Type B pancreatic cell (in vitro differentiated cells): ENCODE data around the gene HIBCH. TPM values are rescaled to one million over a fixed set of nuclear protein-coding genes. Genes with fewer than 3 reads are reported as not detected.

ENCODE experiments used
- DNase-seq: peaks from one replicate; pipeline ENCODE4 v3.0.0; 2021; ENCODE audit warnings: mixed read lengths; ENCODE audit not compliant: unreplicated experiment; ENCODE audit errors: extremely low spot score
- H3K27ac Mint-ChIP-seq: 2 replicates; pipeline ENCODE4 v1.8.0; 2021; ENCODE audit warnings: mild to moderate bottlenecking, mixed read lengths
- H3K27me3 Mint-ChIP-seq: 2 replicates; pipeline ENCODE4 v1.8.0; 2021; ENCODE audit warnings: mixed read lengths
- H3K36me3 Mint-ChIP-seq: 2 replicates; pipeline ENCODE4 v1.8.0; 2021; ENCODE audit warnings: mixed read lengths
- H3K4me1 Mint-ChIP-seq: one replicate; pipeline ENCODE4 v1.8.0; 2021; ENCODE audit warnings: mixed read lengths; ENCODE audit not compliant: unreplicated experiment
- H3K4me3 Mint-ChIP-seq: 2 replicates; pipeline ENCODE4 v1.8.0; 2021; ENCODE audit warnings: mild to moderate bottlenecking, mixed read lengths
- H3K9me3 Mint-ChIP-seq: 2 replicates; pipeline ENCODE4 v1.8.0; 2021; ENCODE audit warnings: mixed read lengths
- CTCF ChIP-seq: fragments of 200-600 bp; sonication (generic); conservative IDR thresholded peaks from 2 replicates; pipeline ENCODE4 v1.5.0; 2021; ENCODE audit warnings: antibody characterized with exemption, mild to moderate bottlenecking
- total RNA-seq: library from RNA; stranded (reverse); gene quantifications from 2 replicates; pipeline ENCODE4 v1.2.1, GENCODE V29; 2021; ENCODE audit warnings: low replicate concordance

The HIBCH gene
- total RNA-seq, 1 donor from 2014 or later, result 46.6 TPM

- peaks cover 37% of the 10 kb centered on the region for H3K4me1 Mint-ChIP-seq
- no peak overlapping the region for H3K4me3 Mint-ChIP-seq
- no peaks in the 10 kb centered on the region for H3K36me3 Mint-ChIP-seq
- no peak for TF ChIP-seq CTCF
- no peaks in the 10 kb centered on the region for H3K27me3 Mint-ChIP-seq
- H3K9me3 Mint-ChIP-seq, result no peaks in the 10 kb centered on the region
- no peak for DNase-seq
- H3K27ac Mint-ChIP-seq, result no peak overlapping the region
These were observed 34.5 kb upstream of the HIBCH start for GRCh38 chr2:190354003-190354690.

GRCh38 chr2:190353537-190353899 lies 33.9 kb upstream of the HIBCH start:
- no peak for TF ChIP-seq CTCF
- Mint-ChIP-seq H3K9me3 (no peaks in the 10 kb centered on the region), H3K36me3 (peaks cover 1% of the 10 kb centered on the region), H3K4me3 (no peak overlapping the region), H3K27ac (peak overlapping the region; percentile 75), H3K4me1 (peaks cover 37% of the 10 kb centered on the region), H3K27me3 (no peaks in the 10 kb centered on the region)
- DNase-seq, result no peak

- H3K9me3 Mint-ChIP-seq, result no peaks in the 10 kb centered on the region
- no peak for TF ChIP-seq CTCF
- peaks cover 37% of the 10 kb centered on the region for H3K4me1 Mint-ChIP-seq
- DNase-seq, result no peak
- peaks cover 4% of the 10 kb centered on the region for H3K36me3 Mint-ChIP-seq
- H3K27ac Mint-ChIP-seq, result peak overlapping the region; percentile 75
- no peaks in the 10 kb centered on the region for H3K27me3 Mint-ChIP-seq
- H3K4me3 Mint-ChIP-seq, result no peak overlapping the region
These were observed 33.3 kb upstream of the HIBCH start for GRCh38 chr2:190352668-190353536.

GRCh38 chr2:190351955-190352354 lies 32.3 kb upstream of the HIBCH start:
- Mint-ChIP-seq H3K9me3 (no peaks in the 10 kb centered on the region), H3K27ac (peak overlapping the region; percentile 7), H3K4me1 (peaks cover 34% of the 10 kb centered on the region), H3K36me3 (peaks cover 4% of the 10 kb centered on the region), H3K4me3 (no peak overlapping the region), H3K27me3 (no peaks in the 10 kb centered on the region)
- no peak for DNase-seq
- no peak for TF ChIP-seq CTCF

GRCh38 chr2:190350371-190350770 lies 30.7 kb upstream of the HIBCH start:
- Mint-ChIP-seq H3K4me1 (peaks cover 27% of the 10 kb centered on the region), H3K27me3 (no peaks in the 10 kb centered on the region), H3K36me3 (peaks cover 4% of the 10 kb centered on the region), H3K9me3 (no peaks in the 10 kb centered on the region), H3K4me3 (no peak overlapping the region), H3K27ac (no peak overlapping the region)
- no peak for DNase-seq
- no peak for TF ChIP-seq CTCF
